Astrocyte of the spinal cord (primary cell): ENCODE measurements around the gene TNFAIP8L1.
A peak's percentile ranks its signal among the peaks of the same experiment; 100 is the strongest.

ENCODE experiments used
- DNase-seq: peaks from one replicate; pipeline ENCODE4 v3.0.0; 2011; ENCODE audit warnings: low read depth, low spot score
- H3K4me3 ChIP-seq: 2 replicates; pipeline ENCODE4 v1.5.1; 2011; ENCODE audit warnings: low read depth, mild to moderate bottlenecking, low read length, moderate library complexity
- in situ Hi-C: cut with HindIII; loops from 2 replicates; pipeline ENCODE4 v1.10.0; 2017; ENCODE audit warnings: low sequenced_read_pairs
- TF ChIP-seq, protein P1 (sequence below): IDR thresholded peaks from 2 replicates; pipeline ENCODE4 v1.5.1; 2012; ENCODE audit warnings: low read depth, mild to moderate bottlenecking, low read length, inconsistent platforms

Gene TNFAIP8L1

DNA sequence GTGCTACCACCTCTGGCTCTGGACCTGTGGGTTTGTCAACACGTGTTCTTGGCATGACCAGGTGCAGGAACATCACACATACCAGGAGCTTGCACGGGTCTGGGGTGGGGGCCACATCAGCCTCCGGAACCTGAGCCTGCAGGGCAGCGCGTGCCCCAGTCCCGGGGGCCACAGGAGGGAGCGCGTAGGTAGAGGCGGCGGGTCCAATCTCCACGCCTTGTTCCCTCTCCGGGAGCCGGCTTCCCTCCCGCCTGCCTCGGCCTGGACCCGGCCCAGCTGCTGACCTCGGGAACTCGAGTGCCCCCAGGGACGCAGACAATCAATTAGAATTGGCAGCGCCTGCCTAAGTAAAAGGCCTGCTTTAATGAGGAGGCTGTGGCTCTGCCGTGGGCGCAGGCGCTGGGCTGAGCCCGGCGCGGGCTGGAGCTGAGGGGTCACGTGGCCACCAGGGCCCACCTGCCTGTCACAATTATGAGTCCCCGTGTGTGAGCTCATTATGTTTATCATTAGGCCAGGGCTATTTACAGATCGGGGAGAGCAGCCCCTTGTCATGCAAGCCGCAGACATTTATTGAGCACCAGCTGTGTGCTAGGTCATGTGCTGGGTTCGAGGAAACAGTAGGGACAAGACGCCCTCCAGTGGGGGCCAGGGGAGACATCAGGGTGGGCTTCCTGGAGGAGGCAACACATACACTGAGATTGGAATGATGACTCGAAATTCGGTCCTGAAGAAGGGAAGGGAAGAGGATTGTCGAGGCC is 32.2 kb upstream of the TNFAIP8L1 start:
- DNase-seq = no peak
- in situ Hi-C loops = no loop called here
- TF ChIP-seq, protein P1, sequence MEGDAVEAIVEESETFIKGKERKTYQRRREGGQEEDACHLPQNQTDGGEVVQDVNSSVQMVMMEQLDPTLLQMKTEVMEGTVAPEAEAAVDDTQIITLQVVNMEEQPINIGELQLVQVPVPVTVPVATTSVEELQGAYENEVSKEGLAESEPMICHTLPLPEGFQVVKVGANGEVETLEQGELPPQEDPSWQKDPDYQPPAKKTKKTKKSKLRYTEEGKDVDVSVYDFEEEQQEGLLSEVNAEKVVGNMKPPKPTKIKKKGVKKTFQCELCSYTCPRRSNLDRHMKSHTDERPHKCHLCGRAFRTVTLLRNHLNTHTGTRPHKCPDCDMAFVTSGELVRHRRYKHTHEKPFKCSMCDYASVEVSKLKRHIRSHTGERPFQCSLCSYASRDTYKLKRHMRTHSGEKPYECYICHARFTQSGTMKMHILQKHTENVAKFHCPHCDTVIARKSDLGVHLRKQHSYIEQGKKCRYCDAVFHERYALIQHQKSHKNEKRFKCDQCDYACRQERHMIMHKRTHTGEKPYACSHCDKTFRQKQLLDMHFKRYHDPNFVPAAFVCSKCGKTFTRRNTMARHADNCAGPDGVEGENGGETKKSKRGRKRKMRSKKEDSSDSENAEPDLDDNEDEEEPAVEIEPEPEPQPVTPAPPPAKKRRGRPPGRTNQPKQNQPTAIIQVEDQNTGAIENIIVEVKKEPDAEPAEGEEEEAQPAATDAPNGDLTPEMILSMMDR = no peak
- H3K4me3 ChIP-seq = no peak overlapping the region

DNA sequence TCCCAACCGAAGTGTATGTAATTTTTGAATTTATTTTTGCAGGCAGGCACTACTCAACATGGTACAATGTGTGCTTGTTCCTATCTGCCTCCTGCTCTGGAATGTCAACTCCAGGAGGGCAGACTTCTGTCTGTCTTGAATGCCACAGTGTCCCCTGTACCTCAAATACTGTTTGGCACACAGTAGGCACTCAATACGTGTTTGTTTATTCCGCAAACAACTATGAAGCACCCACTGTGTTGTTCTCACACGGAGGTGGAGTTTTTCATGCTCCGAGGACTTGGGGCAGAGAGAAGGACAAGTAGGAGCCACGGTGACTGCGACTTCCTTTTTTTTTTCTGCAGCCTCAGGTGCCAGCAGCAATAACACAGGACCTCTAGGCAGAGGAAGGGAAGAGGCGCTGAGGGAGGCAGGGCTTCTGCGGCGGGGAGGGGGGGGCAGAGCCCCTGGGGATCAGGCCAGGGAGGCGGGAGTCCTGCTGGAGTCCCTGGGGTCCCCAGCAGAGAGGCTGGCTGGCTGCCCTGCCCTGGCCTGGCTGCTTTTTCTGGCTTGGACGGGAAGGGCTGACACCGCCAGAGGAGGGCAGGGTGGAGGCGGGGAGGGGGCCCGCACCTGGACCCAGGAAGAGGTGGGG is 29.3 kb upstream of the TNFAIP8L1 start:
- no peak overlapping the region for H3K4me3 ChIP-seq
- in situ Hi-C loops = no loop called here
- TF ChIP-seq, protein P1 = peak; percentile 6
- no peak for DNase-seq

GRCh38 chr19:4613254-4613751 is 26.0 kb upstream of the TNFAIP8L1 start:
- no peak for DNase-seq
- in situ Hi-C loops = no loop called here
- no peak overlapping the region for H3K4me3 ChIP-seq
- TF ChIP-seq, protein P1 = no peak

- no peak overlapping the region for H3K4me3 ChIP-seq
- in situ Hi-C loops = no loop called here
- DNase-seq = no peak
- TF ChIP-seq, protein P1 = no peak
These were observed 21.3 kb upstream of the TNFAIP8L1 start for GRCh38 chr19:4618019-4618418.

DNA sequence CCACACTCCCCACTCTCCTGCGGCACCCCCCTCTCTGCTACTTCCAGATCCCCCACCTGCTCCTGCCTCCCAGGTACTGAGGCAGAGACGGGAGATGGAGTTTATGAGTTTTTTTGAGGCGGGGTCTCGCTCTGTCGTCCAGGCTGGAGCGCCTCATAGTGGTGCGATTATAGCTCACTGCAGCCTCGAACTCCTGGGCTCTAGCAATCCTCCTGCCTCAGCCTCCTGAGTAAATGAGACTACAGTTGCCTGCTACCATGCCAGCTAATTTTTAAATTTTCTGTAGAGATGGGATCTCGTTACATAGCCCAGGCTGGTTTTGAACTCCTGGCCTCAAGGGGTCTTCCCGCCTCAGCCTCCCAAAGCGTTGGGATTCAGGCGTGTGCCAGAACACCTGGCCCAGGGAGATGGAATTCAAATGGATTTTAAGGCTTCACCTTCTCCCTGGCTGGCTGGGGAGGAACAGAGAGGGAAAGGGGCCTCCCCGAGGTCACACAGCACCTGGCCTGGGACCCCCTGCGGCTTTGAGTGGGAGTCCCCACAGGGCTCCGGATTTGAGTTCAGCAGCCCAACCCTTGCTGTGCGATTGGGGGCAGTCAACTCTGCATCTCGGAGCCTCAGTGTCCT is 19.5 kb upstream of the TNFAIP8L1 start:
- TF ChIP-seq, protein P1 = no peak
- in situ Hi-C loops = no loop called here
- DNase-seq = no peak

DNA sequence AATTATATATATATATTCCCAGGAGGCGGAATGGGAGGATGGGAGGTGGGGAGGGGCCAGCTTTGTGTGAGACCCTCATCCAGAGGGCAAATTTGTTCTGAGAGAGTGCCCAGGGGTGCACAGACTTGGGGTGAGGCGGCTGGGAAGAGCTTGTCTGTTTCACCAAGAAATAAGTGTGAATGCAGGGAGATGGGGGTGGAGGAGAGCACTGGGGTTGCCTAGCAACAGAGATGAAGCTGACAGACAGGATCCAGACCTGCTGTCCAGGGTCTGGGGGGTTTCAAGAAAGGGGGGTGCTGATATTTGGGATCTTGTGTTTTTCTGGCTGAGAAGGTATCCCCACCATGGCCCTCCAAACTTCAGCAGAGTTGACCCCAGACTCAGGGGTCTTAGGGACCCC is 18.6 kb upstream of the TNFAIP8L1 start:
- in situ Hi-C loops = no loop called here
- no peak for DNase-seq
- TF ChIP-seq, protein P1 = no peak
- H3K4me3 ChIP-seq = no peak overlapping the region

More for the DNA sequence above, 19.5 kb upstream of the TNFAIP8L1 start:
- no peak overlapping the region for H3K4me3 ChIP-seq
